ENCODE measurements around the gene TRABD2B. TPM values are rescaled to one million over a fixed set of nuclear protein-coding genes. Genes with fewer than 3 reads are reported as not detected.

TRABD2B gene
- total and polyA plus RNA-seq, 2 of the 13 experiments (the other 11 are each of a cell fraction or from before 2014, with no cell fraction given): 0.04 TPM; not detected in 1

- peak; percentile 41; the same call in 1 of the 2 replicates for TF ChIP-seq FOXP4 (CRISPR knock-in tag; IDR thresholded peaks at IDR 0.05)
- TF ChIP-seq, protein P1, sequence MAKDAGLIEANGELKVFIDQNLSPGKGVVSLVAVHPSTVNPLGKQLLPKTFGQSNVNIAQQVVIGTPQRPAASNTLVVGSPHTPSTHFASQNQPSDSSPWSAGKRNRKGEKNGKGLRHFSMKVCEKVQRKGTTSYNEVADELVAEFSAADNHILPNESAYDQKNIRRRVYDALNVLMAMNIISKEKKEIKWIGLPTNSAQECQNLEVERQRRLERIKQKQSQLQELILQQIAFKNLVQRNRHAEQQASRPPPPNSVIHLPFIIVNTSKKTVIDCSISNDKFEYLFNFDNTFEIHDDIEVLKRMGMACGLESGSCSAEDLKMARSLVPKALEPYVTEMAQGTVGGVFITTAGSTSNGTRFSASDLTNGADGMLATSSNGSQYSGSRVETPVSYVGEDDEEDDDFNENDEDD (CRISPR knock-in tag; IDR thresholded peaks at IDR 0.05; ENCODE audit: borderline replicate concordance): no peak; the same call in 1 of the 2 replicates
- TF ChIP-seq ZNF510 (CRISPR knock-in tag; IDR thresholded peaks at IDR 0.05; ENCODE audit: low read depth): no peak
- TF ChIP-seq TBX3 (IDR thresholded peaks at IDR 0.05; ENCODE audit: borderline replicate concordance): no peak
- no peak for TF ChIP-seq NR2C2 (CRISPR knock-in tag; IDR thresholded peaks at IDR 0.05; ENCODE audit: borderline replicate concordance)
- TF ChIP-seq, protein P2, sequence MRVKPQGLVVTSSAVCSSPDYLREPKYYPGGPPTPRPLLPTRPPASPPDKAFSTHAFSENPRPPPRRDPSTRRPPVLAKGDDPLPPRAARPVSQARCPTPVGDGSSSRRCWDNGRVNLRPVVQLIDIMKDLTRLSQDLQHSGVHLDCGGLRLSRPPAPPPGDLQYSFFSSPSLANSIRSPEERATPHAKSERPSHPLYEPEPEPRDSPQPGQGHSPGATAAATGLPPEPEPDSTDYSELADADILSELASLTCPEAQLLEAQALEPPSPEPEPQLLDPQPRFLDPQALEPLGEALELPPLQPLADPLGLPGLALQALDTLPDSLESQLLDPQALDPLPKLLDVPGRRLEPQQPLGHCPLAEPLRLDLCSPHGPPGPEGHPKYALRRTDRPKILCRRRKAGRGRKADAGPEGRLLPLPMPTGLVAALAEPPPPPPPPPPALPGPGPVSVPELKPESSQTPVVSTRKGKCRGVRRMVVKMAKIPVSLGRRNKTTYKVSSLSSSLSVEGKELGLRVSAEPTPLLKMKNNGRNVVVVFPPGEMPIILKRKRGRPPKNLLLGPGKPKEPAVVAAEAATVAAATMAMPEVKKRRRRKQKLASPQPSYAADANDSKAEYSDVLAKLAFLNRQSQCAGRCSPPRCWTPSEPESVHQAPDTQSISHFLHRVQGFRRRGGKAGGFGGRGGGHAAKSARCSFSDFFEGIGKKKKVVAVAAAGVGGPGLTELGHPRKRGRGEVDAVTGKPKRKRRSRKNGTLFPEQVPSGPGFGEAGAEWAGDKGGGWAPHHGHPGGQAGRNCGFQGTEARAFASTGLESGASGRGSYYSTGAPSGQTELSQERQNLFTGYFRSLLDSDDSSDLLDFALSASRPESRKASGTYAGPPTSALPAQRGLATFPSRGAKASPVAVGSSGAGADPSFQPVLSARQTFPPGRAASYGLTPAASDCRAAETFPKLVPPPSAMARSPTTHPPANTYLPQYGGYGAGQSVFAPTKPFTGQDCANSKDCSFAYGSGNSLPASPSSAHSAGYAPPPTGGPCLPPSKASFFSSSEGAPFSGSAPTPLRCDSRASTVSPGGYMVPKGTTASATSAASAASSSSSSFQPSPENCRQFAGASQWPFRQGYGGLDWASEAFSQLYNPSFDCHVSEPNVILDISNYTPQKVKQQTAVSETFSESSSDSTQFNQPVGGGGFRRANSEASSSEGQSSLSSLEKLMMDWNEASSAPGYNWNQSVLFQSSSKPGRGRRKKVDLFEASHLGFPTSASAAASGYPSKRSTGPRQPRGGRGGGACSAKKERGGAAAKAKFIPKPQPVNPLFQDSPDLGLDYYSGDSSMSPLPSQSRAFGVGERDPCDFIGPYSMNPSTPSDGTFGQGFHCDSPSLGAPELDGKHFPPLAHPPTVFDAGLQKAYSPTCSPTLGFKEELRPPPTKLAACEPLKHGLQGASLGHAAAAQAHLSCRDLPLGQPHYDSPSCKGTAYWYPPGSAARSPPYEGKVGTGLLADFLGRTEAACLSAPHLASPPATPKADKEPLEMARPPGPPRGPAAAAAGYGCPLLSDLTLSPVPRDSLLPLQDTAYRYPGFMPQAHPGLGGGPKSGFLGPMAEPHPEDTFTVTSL (CRISPR knock-in tag; IDR thresholded peaks at IDR 0.05; ENCODE audit: borderline replicate concordance): peak; percentile 65; the same call in 1 of the 2 replicates
- peak; percentile 82 for TF ChIP-seq ZNF292 (CRISPR knock-in tag; IDR thresholded peaks at IDR 0.05; ENCODE audit: borderline replicate concordance, low read depth)
- no peak for TF ChIP-seq NAIF1 (CRISPR knock-in tag; IDR thresholded peaks at IDR 0.05; ENCODE audit: borderline replicate concordance)
- TF ChIP-seq, protein P3, sequence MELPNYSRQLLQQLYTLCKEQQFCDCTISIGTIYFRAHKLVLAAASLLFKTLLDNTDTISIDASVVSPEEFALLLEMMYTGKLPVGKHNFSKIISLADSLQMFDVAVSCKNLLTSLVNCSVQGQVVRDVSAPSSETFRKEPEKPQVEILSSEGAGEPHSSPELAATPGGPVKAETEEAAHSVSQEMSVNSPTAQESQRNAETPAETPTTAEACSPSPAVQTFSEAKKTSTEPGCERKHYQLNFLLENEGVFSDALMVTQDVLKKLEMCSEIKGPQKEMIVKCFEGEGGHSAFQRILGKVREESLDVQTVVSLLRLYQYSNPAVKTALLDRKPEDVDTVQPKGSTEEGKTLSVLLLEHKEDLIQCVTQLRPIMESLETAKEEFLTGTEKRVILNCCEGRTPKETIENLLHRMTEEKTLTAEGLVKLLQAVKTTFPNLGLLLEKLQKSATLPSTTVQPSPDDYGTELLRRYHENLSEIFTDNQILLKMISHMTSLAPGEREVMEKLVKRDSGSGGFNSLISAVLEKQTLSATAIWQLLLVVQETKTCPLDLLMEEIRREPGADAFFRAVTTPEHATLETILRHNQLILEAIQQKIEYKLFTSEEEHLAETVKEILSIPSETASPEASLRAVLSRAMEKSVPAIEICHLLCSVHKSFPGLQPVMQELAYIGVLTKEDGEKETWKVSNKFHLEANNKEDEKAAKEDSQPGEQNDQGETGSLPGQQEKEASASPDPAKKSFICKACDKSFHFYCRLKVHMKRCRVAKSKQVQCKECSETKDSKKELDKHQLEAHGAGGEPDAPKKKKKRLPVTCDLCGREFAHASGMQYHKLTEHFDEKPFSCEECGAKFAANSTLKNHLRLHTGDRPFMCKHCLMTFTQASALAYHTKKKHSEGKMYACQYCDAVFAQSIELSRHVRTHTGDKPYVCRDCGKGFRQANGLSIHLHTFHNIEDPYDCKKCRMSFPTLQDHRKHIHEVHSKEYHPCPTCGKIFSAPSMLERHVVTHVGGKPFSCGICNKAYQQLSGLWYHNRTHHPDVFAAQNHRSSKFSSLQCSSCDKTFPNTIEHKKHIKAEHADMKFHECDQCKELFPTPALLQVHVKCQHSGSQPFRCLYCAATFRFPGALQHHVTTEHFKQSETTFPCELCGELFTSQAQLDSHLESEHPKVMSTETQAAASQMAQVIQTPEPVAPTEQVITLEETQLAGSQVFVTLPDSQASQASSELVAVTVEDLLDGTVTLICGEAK (IDR thresholded peaks at IDR 0.05): no peak
- TF ChIP-seq, protein P3 (CRISPR knock-in tag; IDR thresholded peaks at IDR 0.05): no peak
Measured at GRCh38 chr1:47918257-47918867, 78.8 kb downstream of the TRABD2B start (continued).
